ENCODE data around the gene CACNA1F.

The CACNA1F gene

DNA sequence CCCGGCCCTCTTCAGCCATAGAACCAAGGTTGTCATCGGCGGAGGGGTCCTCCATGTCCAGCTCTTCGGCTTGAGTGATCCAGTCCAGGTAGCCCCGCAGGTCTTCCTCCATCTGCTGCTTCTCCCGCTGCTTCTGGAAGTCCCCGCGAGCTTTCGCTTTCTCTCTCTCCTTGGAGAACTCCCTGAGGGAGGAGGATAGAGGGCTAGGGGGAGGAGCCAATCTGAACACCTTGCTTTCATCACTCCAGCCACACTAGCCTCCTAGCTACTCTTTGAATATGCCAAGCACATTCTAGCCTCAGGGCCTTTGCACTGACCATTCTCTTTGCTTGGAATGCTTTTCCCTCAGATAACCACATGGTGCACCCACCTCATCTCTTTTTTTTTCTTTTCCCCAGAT is 6.2 kb downstream of the CACNA1F start:
- no peak for DNase-seq

- no peak for DNase-seq
Observed at GRCh38 chrX:49225858-49226257, 7.3 kb downstream of the CACNA1F start.

- no peak for DNase-seq
Observed at GRCh38 chrX:49221868-49222267, 11.3 kb downstream of the CACNA1F start.

DNA sequence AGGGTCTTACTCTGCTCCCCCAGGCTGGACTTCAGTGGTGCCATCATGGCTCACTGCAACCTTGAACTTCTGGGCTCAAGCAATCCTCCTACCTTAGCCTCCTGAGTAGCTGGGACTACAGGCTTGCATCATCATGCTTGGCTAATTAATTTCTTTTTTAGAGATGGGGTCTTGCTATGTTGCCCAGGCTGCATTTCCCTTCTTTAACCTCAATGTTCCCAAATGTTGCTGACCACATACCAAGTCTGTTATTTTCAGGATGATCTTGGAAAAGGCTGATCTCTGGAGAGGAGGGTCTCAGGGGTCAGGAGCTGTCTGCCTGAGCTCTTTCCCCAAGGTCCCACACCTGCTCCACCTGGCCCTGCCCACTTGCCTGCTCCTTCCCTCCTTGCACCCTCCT is 13.0 kb downstream of the CACNA1F start:
- no peak for DNase-seq

DNA sequence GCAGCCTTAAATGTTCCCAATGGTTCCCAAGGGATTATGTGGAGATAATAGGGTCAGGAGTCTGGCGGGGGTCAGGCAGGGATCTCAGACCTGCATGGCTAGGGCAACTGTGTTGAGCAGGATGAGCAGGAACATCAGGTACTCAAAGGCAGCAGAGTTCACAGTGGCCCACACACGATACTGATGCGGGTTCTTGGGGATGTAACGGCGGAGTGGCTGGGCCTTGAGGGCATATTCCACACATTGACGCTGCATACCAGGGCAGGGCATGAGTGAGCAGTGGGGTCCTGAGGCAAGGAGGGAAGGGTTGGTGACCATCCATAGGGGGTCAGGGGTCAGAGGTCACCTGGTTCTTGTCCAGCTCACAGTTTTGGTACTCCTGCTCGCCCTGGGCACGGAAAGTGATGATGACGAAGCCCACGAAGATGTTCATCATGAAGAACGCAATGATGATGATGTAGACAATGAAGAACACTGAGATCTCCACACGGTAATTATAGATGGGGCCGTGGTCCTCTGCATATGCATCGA is 18.1 kb downstream of the CACNA1F start:
- DNase-seq: no peak

DNA sequence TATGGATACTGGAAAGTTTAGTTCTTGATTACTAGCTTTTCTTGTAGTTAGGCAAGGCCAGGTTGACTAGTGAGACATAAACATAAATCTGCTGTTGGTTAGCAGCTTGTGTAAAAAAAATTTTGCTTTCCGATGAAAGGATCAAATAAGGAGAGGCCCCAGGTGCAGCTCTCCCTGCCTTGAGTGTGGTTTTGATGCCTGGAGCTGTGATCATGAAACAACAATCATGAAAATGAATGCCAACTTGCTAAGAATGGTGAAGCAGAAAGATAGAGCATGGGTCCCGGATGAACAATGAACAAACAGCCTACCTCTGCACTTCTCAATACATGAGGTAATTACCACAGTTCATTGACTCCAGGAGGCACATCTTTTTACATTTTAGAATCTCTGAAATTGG is 18.7 kb downstream of the CACNA1F start:
- no peak for DNase-seq

GRCh38 chrX:49212861-49213260 is 20.3 kb downstream of the CACNA1F start:
- no peak for DNase-seq

- DNase-seq: no peak
Observed at GRCh38 chrX:49212209-49212608, 20.9 kb downstream of the CACNA1F start.

DNA sequence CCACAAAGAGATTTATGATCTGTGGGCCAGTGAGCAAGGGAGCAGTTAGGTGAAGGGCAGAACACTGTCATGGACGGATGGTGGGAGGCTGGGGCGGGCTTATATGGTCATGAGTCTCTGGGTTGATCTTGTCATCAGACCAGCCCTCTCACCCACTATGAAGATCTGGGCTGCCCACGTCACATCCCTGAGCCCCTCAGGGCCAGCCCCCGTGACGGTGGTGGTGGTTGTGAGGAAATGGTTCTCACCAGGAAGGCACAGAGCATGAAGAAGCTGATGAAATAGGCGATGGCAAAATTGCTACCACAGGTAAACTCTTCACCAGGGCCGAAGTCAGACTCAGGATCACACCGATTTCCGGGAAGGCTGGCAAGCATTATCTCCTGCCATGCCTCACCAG is 22.1 kb downstream of the CACNA1F start:
- DNase-seq: no peak

DNA sequence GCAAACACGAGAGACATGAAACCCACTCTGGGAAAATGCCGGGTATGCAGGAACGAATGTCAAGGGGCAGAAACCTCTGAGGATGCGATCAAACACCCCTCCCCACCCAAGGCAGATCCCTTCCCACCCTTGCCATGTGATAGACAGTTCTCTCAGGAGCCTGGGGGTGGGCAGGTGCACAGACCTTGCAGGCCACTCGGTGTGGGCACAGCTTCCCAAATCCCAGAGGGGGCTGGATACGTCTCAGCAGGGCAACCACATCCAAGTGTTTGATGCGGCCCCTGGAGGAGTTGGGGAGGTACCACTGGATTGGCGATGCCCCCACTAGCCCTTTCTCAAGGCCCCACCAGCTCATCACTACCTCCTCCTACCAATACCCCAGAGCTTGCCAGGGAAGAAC is 22.7 kb downstream of the CACNA1F start:
- DNase-seq: no peak

- DNase-seq: no peak
Observed at GRCh38 chrX:49209434-49210251, 23.5 kb downstream of the CACNA1F start.

DNA sequence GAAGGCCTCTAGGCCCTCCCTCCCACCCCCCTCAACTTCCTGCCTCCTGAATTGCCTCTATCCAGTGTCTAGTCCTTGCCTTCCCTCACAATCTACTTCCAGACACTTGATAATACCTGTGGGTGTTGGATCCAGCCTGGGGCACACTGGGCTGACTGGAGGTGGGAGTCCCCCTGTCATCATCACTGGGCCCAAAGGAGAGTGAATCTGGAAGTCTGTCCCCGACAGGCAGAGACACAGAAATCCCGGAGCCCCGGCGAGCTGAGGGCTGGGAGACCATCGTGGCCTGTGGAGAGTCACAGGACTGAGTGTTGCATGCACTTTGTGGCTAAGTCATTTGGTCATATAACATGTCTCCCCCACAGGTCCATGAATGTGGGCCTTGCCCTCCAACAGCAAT is 24.7 kb downstream of the CACNA1F start:
- no peak for DNase-seq

DNA sequence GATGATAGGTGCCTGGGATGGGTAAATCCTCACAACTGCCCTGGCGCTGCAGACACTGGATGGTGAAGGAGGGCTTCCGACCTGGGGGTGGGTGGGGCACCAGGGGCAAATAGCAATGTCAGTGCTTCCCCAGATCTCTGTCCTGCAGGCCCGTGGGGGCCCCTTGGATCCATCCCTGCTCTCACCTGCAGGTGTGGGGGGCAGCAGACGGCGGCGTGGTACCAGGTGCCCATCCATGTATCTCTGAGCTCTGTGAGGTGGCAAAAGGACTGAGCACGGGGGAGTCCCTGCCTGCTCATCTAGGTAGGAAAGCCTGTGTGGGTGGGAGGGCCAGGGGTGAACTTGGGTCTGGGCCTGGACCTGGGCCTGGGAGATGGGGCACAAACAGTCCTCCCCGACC is 26.6 kb downstream of the CACNA1F start:
- no peak for DNase-seq

GRCh38 chrX:49205443-49205842 is 27.7 kb downstream of the CACNA1F start:
- no peak for DNase-seq

DNA sequence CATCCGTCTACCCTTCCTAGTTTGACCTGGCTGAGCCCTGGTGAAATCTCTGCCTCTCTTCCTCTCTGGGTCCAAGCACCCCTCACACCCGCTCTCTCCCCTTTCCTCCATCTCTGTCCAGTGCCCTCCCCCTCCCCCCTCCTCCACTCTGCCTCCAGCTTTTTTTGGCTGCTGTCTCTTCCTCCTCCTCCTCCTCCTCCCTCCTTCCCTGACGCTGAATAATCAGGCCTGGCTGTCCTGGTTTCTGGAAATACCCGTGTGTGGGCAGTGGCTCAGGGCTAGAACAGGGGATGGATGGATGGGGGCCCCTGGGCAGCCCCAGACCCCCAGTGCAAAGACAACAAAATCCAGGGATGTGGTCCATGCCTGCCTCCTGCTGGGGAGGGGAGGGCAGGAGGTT is 28.4 kb downstream of the CACNA1F start:
- no peak for DNase-seq

- no peak for DNase-seq
Observed at GRCh38 chrX:49204017-49204416, 29.1 kb downstream of the CACNA1F start.

- no peak for DNase-seq
Observed at GRCh38 chrX:49203536-49203935, 29.6 kb downstream of the CACNA1F start.

GRCh38 chrX:49202022-49202421 is 31.1 kb downstream of the CACNA1F start:
- no peak for DNase-seq

- peak; percentile 89 for DNase-seq
Observed at GRCh38 chrX:49199906-49200771, 33.0 kb downstream of the CACNA1F start, which contains the start of gene SYP. TSS of gene SYP (minus strand) at chrX:49200193. CDS start at chrX:49200186, 7 bp downstream.

- no peak for DNase-seq
Observed at GRCh38 chrX:49199315-49199595, 33.9 kb downstream of the CACNA1F start.

DNA sequence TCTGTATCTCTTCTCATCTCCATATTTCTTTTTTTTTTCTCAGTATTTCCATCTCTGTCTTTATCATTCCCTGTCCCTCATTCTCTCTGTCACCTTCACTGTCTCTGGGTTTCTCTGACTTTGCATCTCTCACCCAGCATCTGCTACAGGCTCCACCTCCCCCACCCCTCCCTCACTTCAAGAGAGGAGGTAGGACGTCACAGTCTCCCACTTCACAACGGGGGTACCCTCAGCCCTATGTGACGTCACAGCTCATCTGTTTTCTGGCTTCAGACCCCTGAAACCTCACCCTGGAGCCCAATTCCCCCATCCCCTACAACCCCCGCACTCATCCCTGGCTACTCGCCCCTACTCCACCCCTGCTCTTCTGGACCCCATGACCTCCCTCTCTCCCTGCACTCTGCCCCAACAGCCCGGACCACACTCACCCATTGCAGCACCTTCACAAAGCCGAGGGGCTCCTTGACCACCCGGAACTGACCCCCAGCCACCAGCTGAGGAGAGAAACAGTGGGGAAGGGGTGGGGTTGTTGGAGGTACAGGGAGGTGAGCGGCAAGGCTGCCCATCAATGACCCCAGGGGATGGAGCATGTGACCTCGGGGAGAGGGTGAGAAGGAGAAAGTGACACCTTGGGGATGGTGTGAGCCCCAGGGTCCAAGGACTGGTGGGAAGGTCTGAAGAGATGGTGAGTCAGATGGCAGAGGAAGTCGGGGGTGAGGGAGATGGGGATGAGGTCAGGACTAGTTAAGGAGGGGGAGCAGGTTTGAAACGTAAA is 34.4 kb downstream of the CACNA1F start:
- DNase-seq: no peak

- no peak for DNase-seq
Observed at GRCh38 chrX:49197543-49198087, 35.5 kb downstream of the CACNA1F start.

DNA sequence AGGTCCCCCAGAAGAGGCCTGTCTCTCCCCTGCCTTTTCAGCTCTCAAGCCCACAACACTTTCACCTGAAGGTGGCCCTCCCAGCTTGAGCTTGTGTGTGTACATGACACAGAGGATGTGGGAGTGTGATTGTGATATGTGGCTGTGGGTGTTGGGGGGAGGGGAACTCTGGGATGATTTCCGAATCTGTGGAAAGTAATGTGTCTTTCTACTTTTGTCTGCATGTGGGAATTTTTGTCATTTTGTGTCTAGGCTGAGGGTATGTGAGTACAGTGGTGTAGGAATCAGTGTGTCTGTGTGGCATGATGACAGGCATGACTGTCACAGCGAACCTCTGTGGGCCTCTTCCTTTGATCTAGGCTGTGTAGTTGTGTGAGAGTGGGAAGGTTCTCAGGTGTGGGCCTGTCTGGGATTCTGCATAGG is 39.6 kb downstream of the CACNA1F start:
- DNase-seq: no peak
